Stimulated activated memory B cell treated with anti-CD40 and anti-IgM and Interleukin-4, amounts not matched to agents 10 μg/mL and 1 μg/mL and 100 μg/mL, for 72 hours (primary cell): ENCODE results near the gene COG3.

Source experiments
- ATAC-seq: fragments of 150-1000 bp; cut with Tn5 transposase; 2 replicates; pipeline ENCODE4 v1.10.0; 2021
- H3K27ac Mint-ChIP-seq: one replicate; pipeline ENCODE4 v1.8.0; 2022; ENCODE audit warnings: mild to moderate bottlenecking, mixed read lengths
- H3K27me3 Mint-ChIP-seq: one replicate; pipeline ENCODE4 v1.8.0; 2022; ENCODE audit warnings: mixed read lengths
- H3K36me3 Mint-ChIP-seq: one replicate; pipeline ENCODE4 v1.8.0; 2022; ENCODE audit warnings: mixed read lengths
- H3K4me1 Mint-ChIP-seq: one replicate; pipeline ENCODE4 v1.8.0; 2022; ENCODE audit warnings: mixed read lengths
- H3K4me3 Mint-ChIP-seq: one replicate; pipeline ENCODE4 v1.8.0; 2022; ENCODE audit warnings: mild to moderate bottlenecking, moderate library complexity, mixed read lengths
- H3K9me3 Mint-ChIP-seq: one replicate; pipeline ENCODE4 v1.8.0; 2022; ENCODE audit warnings: mixed read lengths

COG3 gene

DNA sequence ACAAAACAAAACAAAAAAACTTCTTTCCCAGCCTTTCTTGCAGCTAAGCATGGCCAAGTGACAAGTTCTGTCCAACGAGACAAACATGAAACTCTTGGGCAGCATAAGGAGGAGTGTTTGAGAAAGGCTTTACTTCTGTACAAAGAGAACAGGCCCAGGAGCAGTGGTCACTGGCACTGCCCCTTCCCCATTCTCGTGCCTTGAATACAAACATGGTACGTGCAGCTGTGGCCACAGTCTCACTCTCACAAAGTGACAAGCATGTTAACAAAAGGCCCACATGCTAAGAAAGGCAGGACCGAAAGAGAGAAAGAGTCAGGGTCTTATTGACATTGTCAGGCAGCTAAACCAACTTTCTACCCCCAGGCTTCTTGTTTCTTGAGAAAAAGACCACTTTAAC is 26.8 kb upstream of the COG3 start:
- Mint-ChIP-seq H3K36me3 (no peaks in the 10 kb centered on the region), H3K27ac (no peak overlapping the region), H3K9me3 (no peaks in the 10 kb centered on the region), H3K27me3 (no peaks in the 10 kb centered on the region), H3K4me3 (no peak overlapping the region), H3K4me1 (peaks cover 24% of the 10 kb centered on the region)
- ATAC-seq = no peak

- Mint-ChIP-seq H3K9me3 (no peaks in the 10 kb centered on the region), H3K27me3 (no peaks in the 10 kb centered on the region), H3K27ac (no peak overlapping the region), H3K4me3 (no peak overlapping the region), H3K36me3 (no peaks in the 10 kb centered on the region), H3K4me1 (peaks cover 24% of the 10 kb centered on the region)
- ATAC-seq = peak; percentile 59
Measured at GRCh38 chr13:45439008-45439407, 25.7 kb upstream of the COG3 start.

DNA sequence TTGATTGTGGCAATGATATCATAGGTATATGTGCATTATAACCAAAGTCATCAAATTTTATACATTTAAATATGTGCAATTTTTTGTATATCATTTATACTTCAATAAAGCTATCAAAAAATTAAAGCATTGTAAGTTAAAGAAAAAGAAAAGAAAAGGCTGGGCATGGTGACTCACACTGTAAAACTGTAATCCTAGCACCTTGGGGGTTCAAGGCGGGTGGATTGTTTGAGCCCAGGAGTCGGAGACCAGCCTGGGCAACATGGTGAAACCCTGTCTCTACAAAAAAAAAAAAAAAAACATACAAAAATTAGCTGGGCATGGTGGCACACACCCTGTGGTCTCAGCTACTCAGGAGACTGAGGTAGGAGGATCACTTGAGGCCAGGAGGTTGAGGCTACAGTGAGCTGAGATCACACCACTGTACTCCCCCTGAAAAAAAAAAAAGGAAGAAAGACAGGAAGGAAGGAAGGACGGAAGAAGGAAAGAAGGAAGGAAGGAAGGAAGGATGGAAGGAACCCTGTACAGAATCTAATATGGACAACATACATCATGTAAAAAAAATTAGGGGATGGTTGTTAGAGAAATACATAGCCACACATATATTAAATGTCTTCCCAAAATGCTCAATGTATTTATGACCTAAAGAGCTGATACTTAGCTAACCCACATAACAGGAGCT is 24.8 kb upstream of the COG3 start:
- Mint-ChIP-seq H3K27ac (peak overlapping the region; percentile 48), H3K36me3 (no peaks in the 10 kb centered on the region), H3K4me3 (no peak overlapping the region), H3K4me1 (peaks cover 24% of the 10 kb centered on the region), H3K27me3 (no peaks in the 10 kb centered on the region), H3K9me3 (no peaks in the 10 kb centered on the region)
- ATAC-seq = no peak

- peak; percentile 64 for ATAC-seq
- no peaks in the 10 kb centered on the region for H3K36me3 Mint-ChIP-seq
- H3K4me1 Mint-ChIP-seq = peaks cover 24% of the 10 kb centered on the region
- H3K4me3 Mint-ChIP-seq = no peak overlapping the region
- peaks cover 12% of the 10 kb centered on the region for H3K27me3 Mint-ChIP-seq
- H3K27ac Mint-ChIP-seq = peak overlapping the region; percentile 48
- H3K9me3 Mint-ChIP-seq = no peaks in the 10 kb centered on the region
Measured at GRCh38 chr13:45441633-45442032, 23.1 kb upstream of the COG3 start.

- no peak overlapping the region for H3K4me3 Mint-ChIP-seq
- H3K27me3 Mint-ChIP-seq = peaks cover 21% of the 10 kb centered on the region
- no peaks in the 10 kb centered on the region for H3K9me3 Mint-ChIP-seq
- H3K36me3 Mint-ChIP-seq = no peaks in the 10 kb centered on the region
- peaks cover 21% of the 10 kb centered on the region for H3K4me1 Mint-ChIP-seq
- no peak for ATAC-seq
- H3K27ac Mint-ChIP-seq = no peak overlapping the region
Measured at GRCh38 chr13:45445053-45445452, 19.7 kb upstream of the COG3 start.

DNA sequence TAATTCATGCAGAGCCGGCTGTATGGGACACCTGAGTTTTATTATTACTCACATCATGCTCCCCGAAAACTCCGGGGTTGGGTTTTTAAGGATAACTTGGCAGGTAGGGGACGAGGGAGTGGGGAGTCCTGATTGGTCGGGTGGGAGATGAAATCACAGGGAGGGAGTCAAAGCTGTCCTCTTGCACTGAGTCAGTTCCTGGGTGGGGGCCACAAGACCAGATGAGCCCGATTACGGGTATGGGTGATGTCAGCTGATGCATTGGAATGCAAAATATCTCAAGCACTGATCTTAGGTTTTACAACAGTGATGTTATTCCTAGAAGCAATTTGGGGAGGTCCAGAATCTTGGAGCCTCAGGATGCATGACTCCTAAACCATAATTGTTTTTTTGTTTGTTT is 18.6 kb upstream of the COG3 start:
- no peak for ATAC-seq
- peaks cover 11% of the 10 kb centered on the region for H3K4me1 Mint-ChIP-seq
- H3K4me3 Mint-ChIP-seq = no peak overlapping the region
- H3K9me3 Mint-ChIP-seq = no peaks in the 10 kb centered on the region
- H3K27me3 Mint-ChIP-seq = peaks cover 21% of the 10 kb centered on the region
- H3K36me3 Mint-ChIP-seq = no peaks in the 10 kb centered on the region
- no peak overlapping the region for H3K27ac Mint-ChIP-seq

- no peaks in the 10 kb centered on the region for H3K9me3 Mint-ChIP-seq
- H3K4me3 Mint-ChIP-seq = no peak overlapping the region
- H3K36me3 Mint-ChIP-seq = no peaks in the 10 kb centered on the region
- H3K27me3 Mint-ChIP-seq = peaks cover 21% of the 10 kb centered on the region
- no peak overlapping the region for H3K27ac Mint-ChIP-seq
- H3K4me1 Mint-ChIP-seq = peaks cover 1% of the 10 kb centered on the region
- no peak for ATAC-seq
Measured at GRCh38 chr13:45447050-45447661, 17.6 kb upstream of the COG3 start.

DNA sequence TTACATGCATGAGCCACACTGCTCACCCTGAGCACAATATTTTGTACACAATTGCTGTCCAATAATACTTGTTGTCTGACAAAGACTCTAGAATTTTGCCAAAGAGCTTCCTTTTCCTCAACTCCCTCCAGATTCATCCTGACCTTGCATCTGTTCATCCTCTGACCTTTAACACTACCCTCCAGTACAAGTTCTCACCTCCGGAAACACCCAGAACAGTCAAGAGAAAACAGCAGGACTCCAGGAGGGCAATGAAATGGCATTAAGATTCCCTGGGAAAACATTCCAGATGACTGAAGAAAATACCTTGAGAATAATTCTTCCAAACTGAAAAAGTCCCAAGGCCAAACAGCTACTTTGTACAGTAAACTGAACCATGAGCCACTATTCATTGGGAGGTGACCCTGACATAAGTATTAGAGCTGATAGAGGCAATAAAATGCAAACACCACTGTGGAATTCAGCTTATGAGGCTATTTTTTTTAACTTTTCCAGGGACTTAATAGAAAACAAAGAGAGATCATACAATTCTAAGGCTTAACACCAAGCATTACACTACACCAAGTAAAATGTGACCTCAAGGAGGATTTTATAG is 15.7 kb upstream of the COG3 start:
- no peak for ATAC-seq
- H3K4me1 Mint-ChIP-seq = no peaks in the 10 kb centered on the region
- peaks cover 21% of the 10 kb centered on the region for H3K27me3 Mint-ChIP-seq
- H3K36me3 Mint-ChIP-seq = no peaks in the 10 kb centered on the region
- no peak overlapping the region for H3K27ac Mint-ChIP-seq
- H3K4me3 Mint-ChIP-seq = no peak overlapping the region
- H3K9me3 Mint-ChIP-seq = no peaks in the 10 kb centered on the region

GRCh38 chr13:45451282-45451681 is 13.5 kb upstream of the COG3 start:
- no peak overlapping the region for H3K4me3 Mint-ChIP-seq
- H3K27ac Mint-ChIP-seq = no peak overlapping the region
- ATAC-seq = no peak
- peaks cover 12% of the 10 kb centered on the region for H3K27me3 Mint-ChIP-seq
- no peaks in the 10 kb centered on the region for H3K36me3 Mint-ChIP-seq
- no peaks in the 10 kb centered on the region for H3K4me1 Mint-ChIP-seq
- peaks cover 3% of the 10 kb centered on the region for H3K9me3 Mint-ChIP-seq

- Mint-ChIP-seq H3K4me1 (no peaks in the 10 kb centered on the region), H3K9me3 (peaks cover 15% of the 10 kb centered on the region), H3K36me3 (peaks cover 11% of the 10 kb centered on the region), H3K27ac (no peak overlapping the region), H3K27me3 (peaks cover 13% of the 10 kb centered on the region), H3K4me3 (no peak overlapping the region)
- no peak for ATAC-seq
Measured at GRCh38 chr13:45454204-45454603, 10.5 kb upstream of the COG3 start.

DNA sequence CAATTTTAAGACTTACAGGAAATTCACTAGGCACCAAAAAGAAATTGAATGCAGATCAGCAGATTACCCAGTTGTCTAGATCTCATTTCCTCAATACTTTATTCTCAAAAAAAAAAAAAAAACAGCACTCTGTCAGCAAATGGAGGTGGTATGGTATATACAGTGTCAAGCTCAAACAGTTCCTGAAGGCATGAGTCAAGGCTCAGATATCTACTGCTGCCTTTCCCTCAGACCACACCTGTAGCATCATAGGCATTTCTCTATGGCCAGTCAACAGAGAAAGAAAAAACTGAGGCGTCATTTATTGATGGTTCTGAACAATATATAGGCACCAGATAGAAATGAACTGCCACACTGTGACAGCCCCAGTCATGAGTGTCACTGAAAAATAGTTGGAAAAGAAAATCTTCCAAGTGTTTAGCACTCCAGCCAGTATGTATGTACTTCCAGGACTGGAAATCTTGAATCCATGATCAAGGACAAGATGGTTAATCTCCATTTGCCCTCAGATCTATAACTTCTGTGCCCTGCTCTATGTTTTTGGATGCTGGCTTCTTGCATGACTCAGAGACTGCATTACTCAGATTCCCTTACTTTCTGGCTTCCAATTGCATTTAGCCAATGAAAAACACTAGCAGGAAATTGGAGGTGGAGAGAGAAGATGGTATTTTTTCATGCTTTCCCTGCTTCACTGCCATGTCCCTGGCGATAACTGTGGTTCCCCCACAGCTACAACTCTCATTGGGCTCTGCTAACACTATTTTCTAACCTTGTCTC is 8.4 kb upstream of the COG3 start:
- peaks cover 15% of the 10 kb centered on the region for H3K9me3 Mint-ChIP-seq
- no peak overlapping the region for H3K4me3 Mint-ChIP-seq
- no peak for ATAC-seq
- H3K36me3 Mint-ChIP-seq = peaks cover 13% of the 10 kb centered on the region
- H3K27ac Mint-ChIP-seq = no peak overlapping the region
- peaks cover 18% of the 10 kb centered on the region for H3K27me3 Mint-ChIP-seq
- no peaks in the 10 kb centered on the region for H3K4me1 Mint-ChIP-seq

- Mint-ChIP-seq H3K36me3 (peaks cover 6% of the 10 kb centered on the region), H3K4me3 (peak overlapping the region; percentile 91), H3K27me3 (peaks cover 7% of the 10 kb centered on the region), H3K9me3 (no peaks in the 10 kb centered on the region), H3K27ac (peak overlapping the region; percentile 92), H3K4me1 (peaks cover 34% of the 10 kb centered on the region)
- ATAC-seq = no peak
Measured at GRCh38 chr13:45464141-45464686, 525 bp upstream of the COG3 start.

- peak overlapping the region; percentile 92 for H3K27ac Mint-ChIP-seq
- peak overlapping the region; percentile 91 for H3K4me3 Mint-ChIP-seq
- H3K36me3 Mint-ChIP-seq = peaks cover 7% of the 10 kb centered on the region
- no peak for ATAC-seq
- H3K4me1 Mint-ChIP-seq = peaks cover 48% of the 10 kb centered on the region
- no peaks in the 10 kb centered on the region for H3K9me3 Mint-ChIP-seq
- no peaks in the 10 kb centered on the region for H3K27me3 Mint-ChIP-seq
Measured at GRCh38 chr13:45466359-45466758, 1.6 kb downstream of the COG3 start.

DNA sequence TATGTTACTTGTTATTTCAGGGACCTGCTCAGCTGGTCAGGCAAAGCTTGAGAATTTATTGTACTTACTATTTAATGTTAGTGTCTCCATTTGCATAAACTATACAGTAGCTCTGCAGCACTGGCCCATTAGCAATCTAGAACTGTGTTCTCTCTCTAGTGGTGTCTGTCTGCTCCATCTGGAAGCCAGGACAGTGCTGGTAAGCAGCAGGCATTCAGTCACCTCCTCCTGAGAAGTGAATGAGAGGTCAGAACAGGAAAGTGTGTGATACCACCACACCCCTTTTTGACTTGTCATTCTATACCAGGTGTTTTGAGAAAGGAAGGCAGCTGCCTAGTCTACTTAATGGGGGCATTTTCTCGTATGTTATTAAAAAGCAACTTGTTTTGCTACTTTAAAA is 3.9 kb downstream of the COG3 start:
- Mint-ChIP-seq H3K9me3 (no peaks in the 10 kb centered on the region), H3K36me3 (peaks cover 24% of the 10 kb centered on the region), H3K27ac (peak overlapping the region; percentile 40), H3K4me3 (no peak overlapping the region), H3K4me1 (peaks cover 67% of the 10 kb centered on the region), H3K27me3 (no peaks in the 10 kb centered on the region)
- ATAC-seq = no peak

DNA sequence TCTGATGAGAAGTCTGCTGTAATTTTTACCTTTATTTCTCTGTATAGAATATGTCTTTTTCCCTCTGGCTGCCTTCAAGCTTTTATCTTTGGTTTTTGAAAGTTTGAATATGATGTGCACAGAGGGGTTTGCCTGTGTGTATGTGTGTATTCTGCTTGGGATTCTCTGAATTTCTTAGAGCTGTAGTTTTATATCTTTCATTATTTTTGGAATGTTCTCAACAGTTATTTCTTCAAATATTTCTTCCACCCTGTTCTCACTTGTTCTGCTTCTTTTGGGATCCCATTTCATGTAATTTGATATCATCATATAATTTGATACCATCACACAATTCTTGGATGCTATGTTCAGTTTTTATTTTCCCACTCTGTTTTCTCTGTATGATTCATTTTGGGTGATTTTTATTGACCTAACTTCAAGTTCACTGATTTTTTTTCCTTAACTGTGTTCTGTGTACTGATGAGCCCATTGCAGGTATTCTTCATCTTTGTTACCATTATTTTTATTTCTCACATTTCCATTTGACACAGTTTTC is 7.5 kb downstream of the COG3 start:
- peaks cover 20% of the 10 kb centered on the region for H3K36me3 Mint-ChIP-seq
- no peak for ATAC-seq
- no peak overlapping the region for H3K27ac Mint-ChIP-seq
- H3K27me3 Mint-ChIP-seq = no peaks in the 10 kb centered on the region
- peaks cover 57% of the 10 kb centered on the region for H3K4me1 Mint-ChIP-seq
- no peaks in the 10 kb centered on the region for H3K9me3 Mint-ChIP-seq
- H3K4me3 Mint-ChIP-seq = no peak overlapping the region
